Measurements from ENCODE around the gene CTRL. TPM values are rescaled to one million over a fixed set of nuclear protein-coding genes. Genes with fewer than 3 reads are reported as not detected.

Gene CTRL
- total and polyA plus RNA-seq, 2 donors = 0.91 TPM; not detected in 1

Small RNA genes within 50 kb of the gene (small RNA-seq; reads per million reads assigned to genes)
- not detected for gene NRN1L

Other genes with a start within 250 kb of the CTRL start
- gene GFOD2, start 212.5 kb downstream of the CTRL start, total RNA-seq = 16.1 TPM
- 19.4 TPM for gene GFOD2, start 212.5 kb downstream of the CTRL start, polyA plus RNA-seq
- gene RANBP10, start 125.3 kb downstream of the CTRL start, total RNA-seq = 6.0 TPM
- gene RANBP10, start 125.3 kb downstream of the CTRL start, polyA plus RNA-seq = 14.1 TPM
- gene TSNAXIP1, start 125.0 kb downstream of the CTRL start, total RNA-seq = 1.2 TPM
- gene TSNAXIP1, start 125.0 kb downstream of the CTRL start, polyA plus RNA-seq = 2.0 TPM
- 27.2 TPM for gene THAP11, start 89.5 kb downstream of the CTRL start, total RNA-seq
- gene THAP11, start 89.5 kb downstream of the CTRL start, polyA plus RNA-seq = 42.2 TPM
- gene NUTF2, start 84.9 kb downstream of the CTRL start, total RNA-seq = 70.6 TPM
- gene NUTF2, start 84.9 kb downstream of the CTRL start, polyA plus RNA-seq = 117 TPM
- gene CENPT, start 84.2 kb downstream of the CTRL start, total RNA-seq = 16.5 TPM
- gene CENPT, start 84.2 kb downstream of the CTRL start, polyA plus RNA-seq = 49.4 TPM
- 31.8 TPM for gene EDC4, start 58.8 kb downstream of the CTRL start, total RNA-seq
- gene EDC4, start 58.8 kb downstream of the CTRL start, polyA plus RNA-seq = 43.2 TPM
- not detected for gene NRN1L, start 47.0 kb downstream of the CTRL start, total RNA-seq
- gene NRN1L, start 47.0 kb downstream of the CTRL start, polyA plus RNA-seq = 1.9 TPM
- 9.9 TPM for gene PSKH1, start 38.6 kb downstream of the CTRL start, total RNA-seq
- gene PSKH1, start 38.6 kb downstream of the CTRL start, polyA plus RNA-seq = 39.0 TPM
- 26.1 TPM for gene PSMB10, start 5.0 kb upstream of the CTRL start, total RNA-seq
- 74.1 TPM for gene PSMB10, start 5.0 kb upstream of the CTRL start, polyA plus RNA-seq
- gene LCAT, start 12.3 kb upstream of the CTRL start, total RNA-seq = 10.2 TPM
- 18.5 TPM for gene LCAT, start 12.3 kb upstream of the CTRL start, polyA plus RNA-seq
- 50.7 TPM for gene SLC12A4, start 36.8 kb upstream of the CTRL start, total RNA-seq
- gene SLC12A4, start 36.8 kb upstream of the CTRL start, polyA plus RNA-seq = 42.4 TPM
- not detected for gene DPEP3, start 48.6 kb upstream of the CTRL start, total RNA-seq
- gene DPEP3, start 48.6 kb upstream of the CTRL start, polyA plus RNA-seq = 0.09 TPM
- gene DPEP2, start 67.6 kb upstream of the CTRL start, total RNA-seq = 2.3 TPM
- 2.5 TPM for gene DPEP2, start 67.6 kb upstream of the CTRL start, polyA plus RNA-seq
- gene DPEP2NB, start 84.0 kb upstream of the CTRL start, total RNA-seq = not detected
- not detected for gene DPEP2NB, start 84.0 kb upstream of the CTRL start, polyA plus RNA-seq
- 6.4 TPM for gene DDX28, start 91.4 kb upstream of the CTRL start, total RNA-seq
- 11.5 TPM for gene DDX28, start 91.4 kb upstream of the CTRL start, polyA plus RNA-seq
- gene DUS2, start 91.4 kb upstream of the CTRL start, total RNA-seq = 14.7 TPM
- 8.5 TPM for gene DUS2, start 91.4 kb upstream of the CTRL start, polyA plus RNA-seq
- 27.1 TPM for gene NFATC3, start 153.5 kb upstream of the CTRL start, total RNA-seq
- 20.2 TPM for gene NFATC3, start 153.5 kb upstream of the CTRL start, polyA plus RNA-seq

Measured in urinary bladder (tissue), 2 donors.